ENCODE measurements around the gene DDRGK1.
"Not testable (repeated sequence)": the region's sequence is repeated elsewhere in the genome, so short reads cannot be mapped to it uniquely, and the experiment has no call there.

DDRGK1 gene

DNA sequence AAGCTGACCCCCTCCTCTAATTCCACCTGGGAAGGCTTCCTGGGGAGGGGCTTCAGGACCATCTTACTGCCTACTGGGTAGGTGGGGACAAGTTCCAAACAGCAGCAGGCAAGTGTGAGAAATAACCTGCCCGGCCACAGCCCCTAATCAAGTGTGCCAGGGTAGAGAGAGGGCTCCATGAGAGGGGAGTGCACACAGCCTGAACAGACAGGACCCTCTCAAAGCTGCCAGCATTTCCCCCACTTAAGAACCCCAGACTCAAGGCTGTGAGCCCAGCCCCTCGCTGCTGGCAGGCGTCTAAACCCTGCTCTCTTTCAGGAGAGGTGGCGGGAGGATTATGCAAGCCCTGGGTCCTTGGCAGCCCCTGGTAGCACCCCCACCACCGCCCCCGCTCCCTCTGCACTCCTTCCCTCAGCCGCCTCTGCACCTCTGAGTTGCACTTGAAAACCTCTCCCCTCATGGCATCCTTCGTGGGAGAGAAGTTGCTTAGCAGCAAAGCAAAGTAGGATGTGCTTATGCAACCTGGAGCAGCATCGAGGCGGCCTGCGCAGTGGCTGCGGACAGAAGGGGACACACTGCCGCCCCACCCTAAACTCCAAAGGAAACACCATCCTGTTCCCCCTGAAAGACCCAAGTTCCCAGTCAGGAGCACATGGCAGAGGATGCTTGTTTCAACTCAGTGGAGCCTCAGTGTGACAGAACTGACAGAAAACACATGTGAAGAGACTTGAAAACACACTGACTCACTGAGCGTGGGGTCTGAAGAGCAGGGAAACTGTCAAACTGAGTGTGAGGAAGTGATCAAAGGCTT is 10.5 kb downstream of the DDRGK1 start:
- 92% methylated on average over 14 of the region's 14 CpGs for WGBS
- Histone ChIP-seq H3K27ac (ENCODE audit: low read depth, low read length) (no peak overlapping the region), H3K36me3 (ENCODE audit: insufficient read depth, low read length) (peaks cover 87% of the 10 kb centered on the region)

GRCh38 chr20:3192226-3193015 is 12.1 kb downstream of the DDRGK1 start:
- H3K4me3 ChIP-seq (ENCODE audit: low read length): no peak overlapping the region
- H3K36me3 ChIP-seq (ENCODE audit: insufficient read depth, low read length): peaks cover 77% of the 10 kb centered on the region
- H3K9ac ChIP-seq (ENCODE audit: low read depth, low read length): no peak overlapping the region
- 96% methylated on average over 18 of the region's 18 CpGs for WGBS
- H3K27ac ChIP-seq (ENCODE audit: low read depth, low read length): no peak overlapping the region
- no peaks in the 10 kb centered on the region for H3K27me3 ChIP-seq (ENCODE audit: insufficient read depth, low read length)
- no peaks in the 10 kb centered on the region for H3K4me1 ChIP-seq (ENCODE audit: insufficient read depth, low read length)
- H3K9me3 ChIP-seq (ENCODE audit: insufficient read depth, low read depth, low read length): no peaks in the 10 kb centered on the region

More for the DNA sequence above, 10.5 kb downstream of the DDRGK1 start:
- no peaks in the 10 kb centered on the region for H3K27me3 ChIP-seq (ENCODE audit: insufficient read depth, low read length)
- no peaks in the 10 kb centered on the region for H3K4me1 ChIP-seq (ENCODE audit: insufficient read depth, low read length)
- no peak overlapping the region for H3K9ac ChIP-seq (ENCODE audit: low read depth, low read length)
- H3K4me3 ChIP-seq (ENCODE audit: low read length): no peak overlapping the region
- H3K9me3 ChIP-seq (ENCODE audit: insufficient read depth, low read depth, low read length): no peaks in the 10 kb centered on the region

GRCh38 chr20:3190681-3191111 is 13.8 kb downstream of the DDRGK1 start:
- peaks cover 64% of the 10 kb centered on the region for H3K36me3 ChIP-seq (ENCODE audit: insufficient read depth, low read length)
- no peaks in the 10 kb centered on the region for H3K27me3 ChIP-seq (ENCODE audit: insufficient read depth, low read length)
- H3K4me1 ChIP-seq (ENCODE audit: insufficient read depth, low read length): no peaks in the 10 kb centered on the region
- H3K27ac ChIP-seq (ENCODE audit: low read depth, low read length): no peak overlapping the region
- no peak overlapping the region for H3K4me3 ChIP-seq (ENCODE audit: low read length)
- H3K9me3 ChIP-seq (ENCODE audit: insufficient read depth, low read depth, low read length): no peaks in the 10 kb centered on the region
- H3K9ac ChIP-seq (ENCODE audit: low read depth, low read length): no peak overlapping the region
- 92% methylated on average over 14 of the region's 14 CpGs for WGBS

- H3K9ac ChIP-seq (ENCODE audit: low read depth, low read length): no peak overlapping the region
- peaks cover 54% of the 10 kb centered on the region for H3K36me3 ChIP-seq (ENCODE audit: insufficient read depth, low read length)
- no peak overlapping the region for H3K27ac ChIP-seq (ENCODE audit: low read depth, low read length)
- 89% methylated on average over 4 of the region's 4 CpGs for WGBS
- no peaks in the 10 kb centered on the region for H3K27me3 ChIP-seq (ENCODE audit: insufficient read depth, low read length)
- H3K4me1 ChIP-seq (ENCODE audit: insufficient read depth, low read length): no peaks in the 10 kb centered on the region
- H3K4me3 ChIP-seq (ENCODE audit: low read length): no peak overlapping the region
- no peaks in the 10 kb centered on the region for H3K9me3 ChIP-seq (ENCODE audit: insufficient read depth, low read depth, low read length)
These were observed 14.8 kb downstream of the DDRGK1 start for GRCh38 chr20:3189561-3190131.

- WGBS: 89% methylated on average over 3 of the region's 3 CpGs
- Histone ChIP-seq H3K9me3 (ENCODE audit: insufficient read depth, low read depth, low read length) (no peaks in the 10 kb centered on the region), H3K27ac (ENCODE audit: low read depth, low read length) (no peak overlapping the region), H3K4me3 (ENCODE audit: low read length) (no peak overlapping the region), H3K36me3 (ENCODE audit: insufficient read depth, low read length) (peaks cover 46% of the 10 kb centered on the region), H3K4me1 (ENCODE audit: insufficient read depth, low read length) (no peaks in the 10 kb centered on the region), H3K27me3 (ENCODE audit: insufficient read depth, low read length) (no peaks in the 10 kb centered on the region), H3K9ac (ENCODE audit: low read depth, low read length) (no peak overlapping the region)
These were observed 15.6 kb downstream of the DDRGK1 start for GRCh38 chr20:3188823-3189413.

DNA sequence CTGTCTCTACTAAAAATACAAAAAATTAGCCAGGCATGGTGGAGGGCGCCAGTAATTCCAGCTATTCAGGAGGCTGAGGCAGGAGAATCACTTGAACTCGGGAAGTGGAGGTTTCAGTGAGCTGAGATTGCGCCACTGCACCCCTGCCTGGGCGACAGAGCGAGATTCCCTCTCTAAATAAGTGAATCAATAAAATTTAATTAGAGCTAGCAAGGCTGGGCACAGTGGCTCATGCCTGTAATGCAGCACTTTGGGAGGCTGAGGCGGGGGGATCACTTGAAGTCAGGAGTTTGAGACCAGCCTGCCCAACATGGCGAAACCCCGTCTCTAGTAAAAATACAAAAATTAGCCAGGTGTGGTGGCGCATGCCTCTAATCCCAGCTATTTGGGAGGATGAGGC is 16.6 kb downstream of the DDRGK1 start:
- WGBS: 91% methylated on average over 9 of the region's 9 CpGs
- H3K4me3 ChIP-seq (ENCODE audit: low read length); H3K27ac ChIP-seq (ENCODE audit: low read depth, low read length); H3K9me3 ChIP-seq (ENCODE audit: insufficient read depth, low read depth, low read length); H3K9ac ChIP-seq (ENCODE audit: low read depth, low read length); H3K4me1 ChIP-seq (ENCODE audit: insufficient read depth, low read length); H3K27me3 ChIP-seq (ENCODE audit: insufficient read depth, low read length): not testable (repeated sequence)
- H3K36me3 ChIP-seq (ENCODE audit: insufficient read depth, low read length): peaks cover 38% of the 10 kb centered on the region

DNA sequence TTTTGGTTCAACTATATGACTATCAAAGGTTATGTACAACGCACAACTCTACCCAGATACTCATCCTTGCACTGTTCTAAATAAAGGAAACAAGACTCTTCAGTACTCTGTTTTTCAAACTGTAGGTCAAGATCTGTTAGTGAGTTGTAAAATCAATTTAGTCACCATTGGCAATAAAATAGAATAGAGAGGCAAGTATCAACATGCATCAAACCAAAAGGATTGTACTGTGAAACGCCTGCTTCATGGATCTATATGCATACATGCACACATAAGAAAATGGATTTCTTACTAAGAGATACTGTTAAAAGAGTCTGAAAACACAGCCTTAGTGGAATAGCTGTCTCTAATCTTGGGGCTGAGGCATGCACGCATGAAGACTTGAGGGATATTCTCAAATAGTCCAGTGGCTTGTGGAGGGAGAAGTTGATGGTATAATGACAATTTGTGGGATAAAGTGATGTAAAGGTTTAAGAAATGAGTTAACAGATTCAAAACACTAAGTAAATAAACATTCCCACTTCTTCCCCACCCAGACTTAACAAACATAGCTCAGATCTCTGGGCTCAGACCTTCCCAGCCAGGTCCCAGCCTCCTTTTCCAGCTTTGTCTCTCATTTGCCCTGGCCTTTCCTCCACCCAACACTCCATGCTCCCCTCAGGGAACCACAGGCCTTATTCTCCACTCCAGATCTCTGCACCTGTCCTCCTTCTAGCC is 20.4 kb downstream of the DDRGK1 start:
- WGBS: 91% methylated on average over 2 of the region's 3 CpGs
- Histone ChIP-seq H3K36me3 (ENCODE audit: insufficient read depth, low read length) (peaks cover under 1% of the 10 kb centered on the region; the same call in 1 of the 2 replicates), H3K4me3 (ENCODE audit: low read length) (no peak overlapping the region), H3K27me3 (ENCODE audit: insufficient read depth, low read length) (no peaks in the 10 kb centered on the region), H3K9ac (ENCODE audit: low read depth, low read length) (no peak overlapping the region), H3K4me1 (ENCODE audit: insufficient read depth, low read length) (no peaks in the 10 kb centered on the region), H3K9me3 (ENCODE audit: insufficient read depth, low read depth, low read length) (no peaks in the 10 kb centered on the region), H3K27ac (ENCODE audit: low read depth, low read length) (no peak overlapping the region)

DNA sequence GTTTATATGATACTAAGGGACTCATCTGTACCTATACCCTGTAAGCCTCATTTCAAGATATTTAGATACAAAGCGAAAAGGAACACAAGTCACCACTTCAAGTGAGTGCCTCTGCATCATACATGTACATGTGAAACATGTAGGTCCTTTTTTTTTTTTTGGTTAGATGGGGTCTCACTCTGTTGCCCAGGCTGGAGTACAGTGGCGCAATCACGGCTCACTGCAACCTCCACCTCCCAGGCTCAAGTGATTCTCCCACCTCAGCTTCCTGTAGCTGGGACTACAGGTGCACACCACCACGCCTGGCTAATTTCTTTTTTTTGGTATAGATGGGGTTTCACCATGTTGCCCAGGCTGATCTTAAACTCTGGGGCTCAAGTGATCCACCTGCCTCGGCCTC is 22.1 kb downstream of the DDRGK1 start:
- WGBS: 91% methylated on average over 5 of the region's 5 CpGs
- not testable (repeated sequence) for H3K9ac ChIP-seq (ENCODE audit: low read depth, low read length); H3K27me3 ChIP-seq (ENCODE audit: insufficient read depth, low read length); H3K4me3 ChIP-seq (ENCODE audit: low read length); H3K9me3 ChIP-seq (ENCODE audit: insufficient read depth, low read depth, low read length); H3K27ac ChIP-seq (ENCODE audit: low read depth, low read length); H3K4me1 ChIP-seq (ENCODE audit: insufficient read depth, low read length); H3K36me3 ChIP-seq (ENCODE audit: insufficient read depth, low read length)

DNA sequence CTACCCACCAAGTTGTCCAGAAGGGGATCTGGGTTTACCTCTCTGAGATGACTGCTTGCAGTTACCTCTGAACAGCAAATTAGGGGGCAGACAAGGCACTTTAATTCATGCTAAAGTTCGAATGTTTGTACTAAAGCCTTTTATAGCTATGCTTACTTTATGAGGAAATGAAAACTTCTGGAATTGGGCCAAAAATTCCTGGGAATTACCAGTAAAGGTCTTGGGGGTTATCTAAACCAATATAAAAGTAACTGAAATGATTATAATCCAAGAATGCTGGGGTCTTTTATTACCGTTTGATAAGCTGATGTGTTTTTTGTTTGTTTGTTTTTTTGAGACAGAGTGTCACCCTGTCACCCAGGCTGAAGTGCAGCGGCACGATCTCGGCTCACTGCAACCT is 23.2 kb downstream of the DDRGK1 start:
- WGBS: 92% methylated on average over 5 of the region's 5 CpGs
- no peak overlapping the region for H3K27ac ChIP-seq (ENCODE audit: low read depth, low read length)
- H3K4me1 ChIP-seq (ENCODE audit: insufficient read depth, low read length): no peaks in the 10 kb centered on the region
- no peaks in the 10 kb centered on the region for H3K36me3 ChIP-seq (ENCODE audit: insufficient read depth, low read length)
- no peaks in the 10 kb centered on the region for H3K9me3 ChIP-seq (ENCODE audit: insufficient read depth, low read depth, low read length)
- no peak overlapping the region for H3K9ac ChIP-seq (ENCODE audit: low read depth, low read length)
- no peak overlapping the region for H3K4me3 ChIP-seq (ENCODE audit: low read length)
- no peaks in the 10 kb centered on the region for H3K27me3 ChIP-seq (ENCODE audit: insufficient read depth, low read length)

GRCh38 chr20:3180319-3180718 is 24.2 kb downstream of the DDRGK1 start:
- no peak overlapping the region for H3K27ac ChIP-seq (ENCODE audit: low read depth, low read length)
- H3K4me3 ChIP-seq (ENCODE audit: low read length): no peak overlapping the region
- H3K9ac ChIP-seq (ENCODE audit: low read depth, low read length): no peak overlapping the region
- H3K9me3 ChIP-seq (ENCODE audit: insufficient read depth, low read depth, low read length): no peaks in the 10 kb centered on the region
- H3K4me1 ChIP-seq (ENCODE audit: insufficient read depth, low read length): peaks cover 4% of the 10 kb centered on the region
- H3K27me3 ChIP-seq (ENCODE audit: insufficient read depth, low read length): no peaks in the 10 kb centered on the region
- WGBS: 74% methylated on average over 3 of the region's 4 CpGs
- no peaks in the 10 kb centered on the region for H3K36me3 ChIP-seq (ENCODE audit: insufficient read depth, low read length)

Measured in HUES64 (cell line).